SIG-M5 treated with dmso at 0.1 percent for 504 hours (cell line): ENCODE measurements around the gene SEZ6.

ENCODE experiments used
- DNase-seq: peaks from one replicate; lab custom pipeline; 2025; ENCODE audit not compliant: unreplicated experiment; lab: John Stamatoyannopoulos, UW

SEZ6 gene

DNA sequence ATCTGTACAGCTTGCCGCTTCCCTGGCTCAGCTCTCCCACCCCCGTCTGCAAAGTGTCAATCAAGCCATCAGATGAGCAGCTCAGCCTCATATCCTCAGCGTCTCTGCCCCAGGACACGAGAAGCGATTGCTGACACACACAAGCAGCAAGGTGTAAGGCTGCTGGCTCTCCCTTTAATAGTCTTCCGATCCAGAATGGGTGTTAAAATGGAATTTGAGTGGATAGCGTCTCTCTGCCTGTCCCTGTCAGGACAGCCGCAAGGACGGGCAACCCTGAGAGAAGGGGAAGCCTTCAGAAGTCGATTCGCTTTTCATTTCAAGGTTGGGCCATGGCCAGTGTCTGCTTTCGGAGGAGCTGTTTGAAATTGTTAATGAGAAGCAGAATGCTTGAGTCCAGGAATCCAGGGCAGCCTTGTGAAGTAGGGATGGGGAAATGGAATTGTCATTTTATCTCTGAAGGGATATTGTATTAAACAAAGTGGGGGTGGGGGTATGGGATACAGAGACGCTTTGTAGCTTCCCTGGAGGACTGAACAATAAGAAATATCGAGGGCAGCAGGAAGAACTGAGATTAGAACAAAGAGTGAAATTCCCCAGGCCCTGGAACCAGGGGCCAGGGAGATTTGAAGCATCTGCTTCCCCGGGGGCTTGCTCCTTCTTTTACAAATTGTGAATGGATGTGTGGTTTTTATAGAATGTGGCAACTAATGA is 32.4 kb upstream of the SEZ6 start:
- DNase-seq, result no peak

DNA sequence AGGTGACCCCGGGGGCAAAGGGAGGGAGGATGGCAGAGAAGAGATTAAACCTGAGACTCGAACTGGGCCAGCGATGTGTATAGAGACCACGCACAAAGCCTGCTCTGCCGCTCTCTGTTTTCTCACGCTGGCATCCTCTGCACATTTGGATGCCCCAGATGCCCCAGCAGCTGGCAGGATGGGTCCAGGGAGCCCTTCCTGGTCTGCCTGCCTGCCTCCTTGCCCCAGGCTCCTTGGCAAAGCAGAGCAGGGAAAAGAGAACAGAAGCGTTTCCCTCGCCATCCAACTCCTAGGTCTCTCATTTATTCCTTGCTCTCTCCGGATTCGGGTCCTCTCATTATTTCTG is 31.9 kb upstream of the SEZ6 start:
- DNase-seq, result no peak

DNA sequence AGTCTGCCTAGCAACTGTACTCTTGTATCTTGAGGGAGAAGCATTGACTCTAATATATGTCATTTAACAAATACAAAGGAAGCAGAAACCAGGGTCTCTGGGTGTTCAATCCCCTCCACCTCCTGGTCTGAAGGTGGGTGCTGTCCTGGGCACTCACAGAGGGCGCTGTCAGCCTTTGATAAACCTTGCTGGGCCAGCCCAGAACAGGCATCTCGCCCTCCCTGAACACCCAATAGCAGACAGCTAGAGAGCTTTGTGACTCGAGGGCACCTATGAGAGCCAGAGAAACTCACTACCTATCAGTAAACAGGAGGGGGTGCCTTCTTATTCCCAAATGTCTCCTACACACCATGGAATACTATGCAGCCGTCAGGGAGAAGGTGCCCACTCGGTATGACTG is 30.8 kb upstream of the SEZ6 start:
- no peak for DNase-seq

DNA sequence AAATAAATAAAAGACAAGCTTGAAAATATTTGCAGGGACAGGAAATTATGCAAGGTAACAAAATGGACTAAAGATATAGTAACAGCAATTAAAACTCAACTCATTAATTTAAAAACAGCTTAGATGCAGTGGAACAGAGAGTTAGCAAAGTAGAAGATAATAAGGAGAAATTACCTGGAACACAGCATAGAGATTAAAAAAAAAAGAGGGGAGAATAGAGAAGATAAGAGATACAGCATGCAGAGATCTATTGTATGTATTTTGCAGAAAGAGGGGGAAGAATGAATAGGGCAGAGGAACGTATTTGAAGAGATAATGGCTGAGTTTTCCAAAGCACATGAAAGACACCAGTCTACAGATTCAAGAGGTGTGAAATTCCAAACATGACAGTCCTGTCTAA is 28.7 kb upstream of the SEZ6 start:
- no peak for DNase-seq

DNA sequence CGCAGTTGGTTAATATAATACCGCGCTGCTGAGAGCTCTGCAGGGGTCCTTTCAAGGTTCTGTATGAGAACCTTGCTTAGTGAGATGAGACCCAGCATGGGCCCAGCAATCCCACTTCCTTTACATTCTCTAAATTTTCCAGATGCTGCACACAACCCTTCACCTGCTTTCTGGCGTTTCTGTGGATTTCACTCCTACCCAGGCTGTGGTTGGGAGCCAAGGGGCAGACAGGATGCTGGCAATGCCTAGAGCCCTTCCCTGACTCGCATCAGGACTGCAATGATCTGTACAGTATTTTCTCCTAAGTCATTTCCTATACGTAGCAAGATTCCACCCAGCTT is 27.0 kb upstream of the SEZ6 start:
- DNase-seq, result no peak

DNA sequence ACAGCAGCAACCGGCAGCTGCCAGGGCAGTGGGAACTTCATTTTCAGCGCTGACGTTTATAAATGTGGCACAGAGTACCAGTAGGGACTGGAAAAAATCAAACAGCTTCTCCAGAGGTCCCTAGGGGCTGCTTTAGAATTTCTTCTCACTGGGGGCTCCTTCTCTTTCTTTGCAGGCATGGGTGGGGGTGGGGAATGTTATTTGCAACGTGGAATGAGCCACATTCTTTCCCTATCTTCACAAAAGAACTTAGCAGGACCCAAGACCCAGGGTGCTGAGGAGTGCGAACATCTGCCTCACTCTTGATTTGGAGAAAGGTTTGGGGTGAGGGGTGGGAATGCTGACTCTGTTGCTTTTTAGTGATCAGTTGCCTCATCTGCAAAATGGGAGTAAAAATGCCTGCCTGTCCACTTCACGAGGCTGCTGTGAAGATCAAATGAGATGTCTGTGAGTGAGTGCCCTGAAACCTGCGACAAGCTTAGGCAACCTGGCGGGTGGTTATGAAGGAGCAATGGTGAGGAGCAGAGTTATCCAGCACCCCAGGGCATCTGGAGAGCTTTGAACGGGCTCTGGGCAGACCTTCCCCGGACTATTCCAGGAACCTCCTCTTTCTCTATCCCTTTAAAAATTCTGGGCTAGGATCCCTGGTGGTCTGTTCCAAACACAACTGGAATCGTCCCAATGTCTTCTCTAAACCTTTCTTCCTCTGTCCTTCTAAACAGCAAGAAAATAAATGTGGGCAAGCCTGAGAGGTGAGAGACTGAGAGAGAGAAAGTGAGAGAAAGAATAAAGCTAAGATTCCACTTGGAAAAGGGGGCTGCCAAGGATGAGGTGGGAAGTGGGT is 26.4 kb upstream of the SEZ6 start:
- DNase-seq, result no peak

DNA sequence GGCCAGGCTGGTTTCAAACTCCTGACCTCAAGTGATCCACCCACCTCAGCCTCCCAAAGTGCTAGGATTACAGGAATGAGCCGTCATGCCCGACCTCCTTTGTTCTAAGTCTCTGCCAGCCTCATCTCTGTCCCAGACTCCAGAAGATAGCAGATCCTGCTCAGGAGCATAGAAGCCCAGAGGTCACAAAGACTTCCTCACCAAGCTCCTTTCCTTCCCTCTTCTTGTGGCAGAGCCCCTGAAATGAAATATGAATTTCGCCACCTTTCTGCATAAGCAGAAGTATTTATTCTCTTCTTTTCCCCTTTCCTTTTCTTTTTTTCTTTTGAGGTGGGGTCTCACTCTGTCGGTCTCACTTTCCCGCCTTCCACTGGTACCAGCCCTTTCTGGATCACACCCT is 25.7 kb upstream of the SEZ6 start:
- DNase-seq, result peak; percentile 16

DNA sequence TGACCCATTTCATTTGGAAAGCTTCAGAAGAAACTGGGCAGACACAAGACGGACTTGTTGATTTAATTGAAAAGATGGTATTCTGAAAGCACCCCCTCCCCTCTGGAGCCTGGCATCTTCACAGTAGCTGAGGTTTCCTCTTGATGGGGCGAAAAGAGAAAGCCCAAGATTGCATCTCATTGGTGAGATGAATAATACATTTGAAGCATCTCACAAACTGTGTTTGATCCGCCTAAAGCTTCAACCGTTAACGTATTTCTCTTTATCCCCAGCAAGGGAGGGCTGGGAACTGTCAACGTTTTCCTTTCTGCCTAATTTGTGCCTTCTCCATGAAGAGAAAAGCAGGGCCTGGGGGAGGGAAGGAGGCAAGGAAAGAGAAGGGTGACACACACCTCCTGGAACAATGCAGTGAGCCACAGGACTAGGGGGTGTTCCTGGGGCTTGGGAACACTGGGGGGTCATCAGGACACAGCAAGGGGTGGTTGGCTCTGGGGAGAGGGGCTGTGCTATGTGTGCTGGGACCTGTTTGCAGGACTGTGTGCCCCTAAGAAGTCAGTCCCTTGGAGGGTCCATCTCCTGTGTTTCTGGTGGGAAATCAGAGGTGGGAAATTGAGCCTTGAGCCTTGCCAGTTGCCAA is 18.6 kb upstream of the SEZ6 start:
- DNase-seq, result no peak

DNA sequence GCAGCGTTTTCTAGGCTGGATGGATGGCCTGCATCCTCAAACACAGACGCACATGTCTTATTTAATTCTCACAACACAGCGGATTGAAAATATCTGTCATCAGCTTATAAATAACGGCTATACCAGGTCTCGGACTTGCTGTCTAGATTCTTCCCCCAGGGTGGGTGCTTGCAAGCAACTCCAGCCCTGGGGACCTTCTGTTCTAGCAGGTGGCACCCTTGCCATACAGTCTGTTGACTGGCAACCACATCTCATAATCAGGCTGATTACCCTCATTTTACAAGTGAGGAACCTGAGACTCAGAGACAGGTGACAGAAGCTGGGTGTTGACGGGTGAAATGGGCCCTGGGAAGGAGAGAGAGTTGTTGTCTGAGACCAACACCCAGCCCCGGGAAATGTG is 16.2 kb upstream of the SEZ6 start:
- DNase-seq, result no peak

DNA sequence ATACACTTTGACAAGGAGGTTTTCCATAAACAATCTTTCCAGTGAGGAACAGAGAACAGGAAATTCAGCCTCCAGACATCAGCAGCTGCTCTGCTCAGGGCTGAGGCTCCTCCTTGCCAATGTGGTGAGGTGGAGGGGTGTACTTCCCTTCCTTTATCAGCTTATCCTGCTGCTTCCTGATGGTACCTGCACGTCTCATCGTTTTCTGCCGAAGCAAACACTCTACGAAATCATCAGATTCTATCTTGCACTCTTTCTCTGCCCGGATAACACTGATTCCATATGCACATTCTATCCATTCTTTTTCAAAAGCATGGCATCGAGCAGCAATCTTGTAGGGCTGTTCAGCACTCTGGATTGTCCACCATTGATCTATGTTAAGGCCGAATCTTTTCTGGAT is 15.4 kb upstream of the SEZ6 start:
- DNase-seq, result no peak

DNA sequence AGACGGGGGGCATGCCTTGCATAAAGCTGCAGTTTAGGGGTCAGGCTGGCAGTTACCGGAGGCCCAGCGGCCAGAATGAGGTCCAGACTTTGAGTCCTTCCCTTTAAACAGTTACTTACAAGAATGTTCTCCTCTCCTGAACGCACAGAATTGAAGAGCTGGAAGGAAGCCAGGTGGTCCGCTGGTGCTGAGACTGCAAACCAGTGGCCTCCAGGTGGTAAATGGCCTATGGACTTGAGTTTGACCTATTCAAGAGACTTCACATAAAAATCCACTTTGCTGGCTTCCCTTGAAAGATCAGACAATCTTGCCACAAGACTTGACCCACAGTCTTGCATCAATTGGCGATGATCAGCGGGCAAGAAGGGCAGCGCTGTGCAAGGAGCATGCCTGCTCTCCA is 14.7 kb upstream of the SEZ6 start:
- DNase-seq, result no peak

DNA sequence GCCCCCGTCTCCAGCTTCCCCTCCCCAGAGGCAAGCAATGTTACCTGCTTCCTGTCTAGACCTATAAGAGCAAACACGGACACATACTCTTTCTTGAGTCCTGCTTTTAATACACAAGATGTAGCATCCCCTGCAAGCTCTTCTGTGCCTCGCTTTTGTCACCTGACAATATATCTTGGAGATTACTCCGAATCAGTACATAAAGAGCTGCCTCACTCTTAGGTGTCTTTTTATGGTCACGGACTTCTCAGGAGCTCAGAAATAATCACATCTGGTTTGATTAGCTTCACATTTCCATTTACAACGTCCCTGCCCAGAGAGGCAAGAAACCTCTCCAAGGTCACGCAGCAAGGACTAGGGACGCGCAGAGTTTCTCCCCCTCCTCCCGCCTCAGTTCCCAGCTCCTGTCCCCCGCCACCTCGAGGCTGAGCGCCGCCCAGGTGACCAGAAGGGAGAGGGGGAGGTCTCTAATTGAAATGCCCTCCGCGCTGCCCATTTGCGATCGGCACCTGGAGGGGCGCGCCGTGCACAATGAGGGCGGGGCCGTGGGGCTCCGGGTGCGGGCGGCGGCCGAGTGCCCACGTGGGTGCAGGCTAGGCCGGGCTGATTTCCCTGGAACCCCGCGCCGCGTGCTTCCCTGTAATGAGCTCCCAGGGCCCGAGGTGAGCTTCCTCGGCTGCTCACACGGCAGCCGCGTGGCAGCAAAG is 13.8 kb upstream of the SEZ6 start:
- no peak for DNase-seq

DNA sequence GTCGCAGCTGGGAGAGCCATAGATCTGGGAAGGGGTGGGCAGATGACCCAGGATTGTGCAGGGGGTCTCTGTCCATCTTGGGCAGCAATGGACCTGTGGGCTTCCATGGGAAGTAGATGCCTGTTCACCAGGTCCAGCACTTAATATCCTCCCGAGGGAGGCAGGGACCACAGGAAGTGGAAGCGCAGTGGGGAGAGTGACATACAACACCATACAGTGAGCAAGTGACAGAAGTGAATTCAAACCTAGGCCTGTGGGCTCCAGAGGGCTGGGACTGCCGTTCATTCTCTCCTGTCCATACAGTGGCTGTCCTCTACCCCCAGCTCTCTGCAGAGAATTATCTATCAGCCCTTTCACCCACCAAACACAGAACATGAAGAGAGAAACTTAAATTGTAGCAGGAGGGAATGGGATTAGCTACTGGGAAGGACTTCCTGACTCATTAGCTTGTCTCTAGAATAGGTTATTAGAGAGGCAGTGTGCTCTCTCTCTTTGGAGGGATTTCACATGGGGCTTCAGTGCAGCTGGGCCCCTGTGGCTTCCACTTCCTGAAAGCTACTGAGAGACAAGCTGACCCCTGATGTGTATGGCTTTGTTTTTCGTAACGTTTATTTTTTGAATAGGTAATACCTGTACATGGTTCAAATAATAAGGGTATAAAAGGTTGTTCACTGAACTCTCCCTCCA is 13.1 kb upstream of the SEZ6 start:
- DNase-seq, result no peak

DNA sequence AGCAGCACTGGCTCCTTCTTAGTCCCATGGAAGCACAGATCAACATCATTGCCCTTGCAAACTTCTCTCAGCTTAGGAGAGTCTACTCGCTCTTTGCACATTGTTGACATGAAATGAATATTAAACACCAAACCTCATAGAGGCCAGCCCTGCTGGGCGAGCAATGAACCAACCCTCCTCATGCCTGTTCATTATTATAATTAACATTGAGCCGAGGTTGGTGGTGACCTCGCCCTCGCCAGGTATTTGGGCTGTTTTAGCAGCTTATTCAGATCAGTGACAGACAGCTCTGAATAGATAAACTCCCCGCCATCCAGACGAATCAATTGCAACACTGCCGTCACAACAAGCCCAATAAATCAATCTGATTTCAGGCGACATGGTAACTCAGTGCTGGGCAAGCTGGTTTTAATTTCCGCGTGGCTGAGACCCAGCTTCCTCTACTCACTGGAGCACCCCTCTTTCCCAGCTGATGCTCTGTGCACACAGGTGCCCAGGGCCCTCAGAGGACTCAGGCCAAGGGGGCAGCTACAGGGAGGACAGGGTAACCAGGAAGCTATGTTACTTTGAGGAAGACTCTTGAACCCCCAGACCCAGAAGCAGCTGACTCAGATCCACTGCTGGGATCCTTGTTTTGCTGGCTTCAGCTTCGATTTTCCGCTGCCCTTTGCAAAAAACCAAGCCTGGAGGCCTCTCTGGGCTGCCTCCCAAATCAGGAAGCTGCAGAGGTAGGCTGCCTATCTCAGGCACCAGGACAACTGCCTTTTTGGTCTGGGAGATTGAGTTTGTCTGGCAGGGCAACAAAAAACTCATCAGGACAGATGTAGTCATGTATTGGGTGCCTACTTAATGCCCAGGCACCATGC is 10.7 kb upstream of the SEZ6 start:
- no peak for DNase-seq

DNA sequence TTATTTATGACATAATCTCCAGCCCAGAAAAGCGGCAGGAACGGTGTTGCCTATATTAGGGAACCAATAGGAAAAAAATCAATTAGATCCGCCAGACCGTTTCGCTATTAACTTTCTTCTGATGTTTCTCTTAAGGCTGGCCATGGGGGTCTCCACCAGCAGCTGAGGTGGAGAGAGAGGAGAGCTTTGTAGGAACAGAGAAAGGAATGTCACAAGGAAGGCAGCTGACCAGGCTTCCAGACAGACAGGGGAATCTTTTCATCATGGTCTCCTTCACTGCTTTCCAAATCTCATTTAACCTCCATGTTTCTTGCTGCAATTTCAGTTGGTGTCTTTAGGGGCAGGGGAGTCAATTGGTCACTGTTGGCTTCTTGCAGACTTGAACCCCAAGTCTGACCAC is 8.9 kb upstream of the SEZ6 start:
- no peak for DNase-seq

DNA sequence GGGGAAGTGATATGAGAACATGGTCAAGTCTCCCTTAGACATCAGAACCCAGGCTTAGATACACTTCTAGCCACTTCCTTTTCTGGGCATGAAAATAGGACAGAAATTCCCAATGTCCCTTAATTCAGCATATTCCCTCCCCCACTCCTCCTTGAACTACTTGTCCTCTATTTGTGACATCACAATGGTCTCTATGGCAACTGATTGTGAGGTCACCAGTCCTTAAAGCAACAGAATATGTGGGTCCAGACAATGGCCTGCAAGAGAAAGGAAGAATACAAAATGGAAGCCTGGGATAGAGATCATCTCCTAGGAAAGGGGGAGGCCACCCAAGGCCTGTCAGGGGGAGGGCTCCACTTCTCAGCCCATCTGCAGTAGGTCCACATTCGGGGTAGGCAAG is 6.7 kb upstream of the SEZ6 start:
- DNase-seq, result no peak

DNA sequence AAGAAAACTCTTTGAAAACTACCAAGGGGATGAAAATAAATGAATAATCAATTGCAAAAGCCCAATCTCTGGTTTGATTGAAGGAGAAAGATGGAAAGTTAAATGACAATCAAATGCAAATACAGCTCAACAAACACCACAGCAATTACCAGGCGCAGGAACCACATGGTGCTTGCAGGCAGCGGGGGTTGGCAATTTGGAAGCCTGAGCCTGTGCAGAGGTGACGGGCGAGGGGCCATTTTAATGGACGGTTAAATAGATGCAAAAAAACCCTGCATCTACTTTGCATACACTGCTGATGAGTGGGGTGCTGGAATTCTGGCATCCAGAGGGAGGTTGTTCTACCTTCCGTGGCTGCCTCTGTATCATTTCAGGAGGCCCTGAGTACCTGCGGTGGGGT is 4.8 kb upstream of the SEZ6 start:
- DNase-seq, result no peak

DNA sequence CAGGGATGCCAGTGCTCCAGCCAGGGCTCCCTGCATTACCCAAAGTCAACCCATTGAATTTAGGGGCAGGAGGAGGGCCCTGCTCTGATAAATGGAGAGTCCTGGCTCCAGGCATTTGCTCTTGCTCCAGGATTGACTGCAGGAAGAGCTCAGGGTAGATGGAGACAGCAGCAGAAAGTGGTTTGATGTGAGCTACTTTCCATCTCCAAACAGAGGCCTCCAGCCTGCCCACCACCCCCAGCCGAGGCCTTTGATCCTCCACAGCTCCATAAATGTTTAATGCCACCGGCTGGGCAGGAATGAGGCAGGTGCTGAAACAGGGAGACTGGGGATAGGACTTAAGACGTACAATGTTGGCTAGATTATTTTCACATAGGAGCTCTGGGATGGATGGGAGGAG is 4.3 kb upstream of the SEZ6 start:
- no peak for DNase-seq

DNA sequence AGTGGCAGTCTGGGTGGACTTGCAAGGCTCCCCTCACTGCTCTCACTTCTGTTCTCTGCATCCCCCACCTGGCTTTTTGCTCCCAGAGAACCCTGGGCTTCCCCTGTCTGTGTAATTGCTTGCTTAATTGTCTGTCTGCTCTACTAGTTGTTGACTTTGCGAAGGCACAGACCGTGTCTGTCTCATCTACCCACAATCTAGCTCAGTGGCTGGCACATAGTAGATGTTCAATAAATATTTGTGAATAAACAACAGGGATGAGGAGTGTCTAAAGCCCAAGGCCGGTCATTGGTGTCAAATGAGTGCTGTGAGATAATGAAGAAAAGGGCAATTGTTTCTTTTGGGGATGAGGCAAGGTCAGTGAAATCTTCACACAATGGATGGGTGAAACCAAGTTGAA is 2.8 kb upstream of the SEZ6 start:
- DNase-seq, result no peak

DNA sequence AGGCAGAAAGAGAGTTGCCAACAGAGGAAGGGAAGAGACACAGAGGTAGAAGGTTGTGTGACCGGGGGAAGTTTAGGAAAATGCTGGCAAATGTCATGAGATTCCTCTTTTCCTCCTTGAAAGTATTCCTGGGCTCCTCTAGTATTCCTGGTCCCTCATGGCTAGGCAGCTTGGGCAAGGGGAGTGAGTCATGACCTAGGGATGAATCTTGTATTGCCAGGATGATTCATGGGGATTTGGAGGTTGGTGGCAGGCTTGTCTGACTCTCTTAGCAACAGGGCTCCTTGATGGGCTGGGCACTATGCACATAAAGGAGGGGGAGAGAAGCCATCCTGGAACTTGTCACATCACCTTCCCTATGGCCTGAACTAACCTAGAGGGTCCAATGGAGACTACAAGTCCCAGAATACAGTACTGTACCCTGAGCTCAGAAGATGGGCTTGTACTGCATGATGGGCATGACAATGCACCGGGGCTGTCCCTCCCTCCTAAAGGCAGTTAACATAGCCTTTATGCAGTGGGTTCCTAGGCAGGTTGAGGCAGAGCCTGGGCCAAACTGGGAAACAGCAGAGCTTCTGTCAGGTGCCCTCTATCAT is 2.1 kb upstream of the SEZ6 start:
- no peak for DNase-seq
